Gastroesophageal sphincter (tissue), 4 donors: ENCODE measurements around the gene FAM163A. TPM values are rescaled to one million over a fixed set of nuclear protein-coding genes. Genes with fewer than 3 reads are reported as not detected.

Source experiments
- ATAC-seq: fragments of 150-250 bp; one replicate; pipeline ENCODE4 v1.9.1; 2016; ENCODE audit warnings: mild to moderate bottlenecking, moderate library complexity
- H3K27ac ChIP-seq, 4 donors: fragments of 200-600 bp; sonication (generic) in 3 of 4; 1 replicate in 3 of 4; 2 replicates in 1 of 4; pipeline ENCODE4 v1.5.1; 2016 to 2019
- H3K27me3 ChIP-seq: fragments of 200-600 bp; sonication (generic); one replicate; pipeline ENCODE4 v1.5.1; 2019
- H3K36me3 ChIP-seq, 2 donors: fragments of 200-600 bp; sonication (generic); one replicate each; pipeline ENCODE4 v1.5.1; 2019; ENCODE audit warnings: control low read depth in 1 of 2
- H3K4me1 ChIP-seq, 3 donors: fragments of 200-600 bp; sonication (generic); 1 replicate in 2 of 3; 2 replicates in 1 of 3; pipeline ENCODE4 v1.5.1; 2016 to 2019; ENCODE audit warnings: control low read depth in 2 of 3
- H3K4me3 ChIP-seq, 2 donors: fragments of 200-600 bp; sonication (generic); one replicate each; pipeline ENCODE4 v1.5.1; 2019; ENCODE audit warnings: mild to moderate bottlenecking in 1 of 2, moderate library complexity in 1 of 2
- H3K9me3 ChIP-seq, 3 donors: fragments of 200-600 bp; sonication (generic); one replicate each; pipeline ENCODE4 v1.5.1; 2017 to 2019; ENCODE audit warnings: control low read depth in 2 of 3
- EP300 ChIP-seq: sonication (generic); formaldehyde crosslinking; IDR thresholded peaks from one replicate; pipeline ENCODE4 v1.6.1; 2017; ENCODE audit warnings: antibody characterized with exemption, mild to moderate bottlenecking
- POLR2A ChIP-seq, 2 donors: fragments of 450-650 bp; IDR thresholded peaks; one replicate each; pipeline ENCODE4 v1.6.1; 2017; ENCODE audit warnings: antibody characterized with exemption in 2 of 2, mild to moderate bottlenecking in 2 of 2, moderate library complexity in 1 of 2
- POLR2AphosphoS5 ChIP-seq: sonication (generic); formaldehyde crosslinking; IDR thresholded peaks from one replicate; pipeline ENCODE4 v1.6.1; 2017; ENCODE audit warnings: antibody characterized with exemption
- WGBS, 2 donors: methylation state at CpG; one replicate each; pipeline ENCODE4 v1.1.5; 2018; ENCODE audit warnings: low coverage in 1 of 2; 5-methylcytosine and 5-hydroxymethylcytosine counted together
- total RNA-seq, 4 donors: library from RNA; depleted of rRNA; stranded (reverse); fragments of >200 nt; gene quantifications; one replicate each; pipeline ENCODE4 v1.1.0, GENCODE V29; 2016
- TF ChIP-seq, protein P1 (sequence below), 4 experiments: fragments of 200-600 bp in 2 of 4; fragments of 450-650 bp in 2 of 4; sonication (generic) in 1 of 4; IDR thresholded peaks; one replicate each; pipeline ENCODE4 v1.5.1; 2017 to 2019; ENCODE audit warnings: antibody characterized with exemption in 4 of 4, mild to moderate bottlenecking in 2 of 4, moderate library complexity in 2 of 4

The FAM163A gene
- total RNA-seq, 4 donors from 2014 or later = 0.19 to 0.67 TPM; not detected in 2

DNA sequence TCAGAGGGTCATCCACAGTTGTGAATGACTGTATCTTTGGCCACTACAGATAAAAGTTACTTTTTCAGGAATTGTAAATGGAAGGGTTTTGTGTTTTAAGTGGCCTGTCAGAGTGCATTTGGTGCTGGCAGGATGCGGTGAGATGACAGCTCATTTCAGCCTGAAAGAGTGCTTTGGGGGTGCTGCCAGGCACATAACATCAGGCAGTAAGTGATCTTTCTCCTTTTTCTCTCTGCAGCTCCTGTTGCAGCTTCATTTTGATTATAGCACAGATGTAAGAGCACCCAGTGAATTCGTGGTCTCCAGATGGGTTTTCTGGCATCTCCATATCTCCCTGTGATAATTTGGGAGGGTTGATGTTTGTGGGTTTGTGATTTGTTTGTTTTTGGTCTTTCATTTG is 14.8 kb upstream of the FAM163A start:
- no peaks in the 10 kb centered on the region for H3K9me3 ChIP-seq
- 32 to 46% methylated on average over 2 of the region's 2 CpGs for WGBS, 2 donors
- no peaks in the 10 kb centered on the region for H3K4me1 ChIP-seq
- peaks cover 7% of the 10 kb centered on the region for H3K27me3 ChIP-seq
- H3K36me3 ChIP-seq = no peaks in the 10 kb centered on the region
- no peak for ATAC-seq
- TF ChIP-seq POLR2AphosphoS5 (no peak), EP300 (no peak), POLR2A (IDR thresholded peaks at IDR 0.05) (no peak)
- TF ChIP-seq, protein P1, sequence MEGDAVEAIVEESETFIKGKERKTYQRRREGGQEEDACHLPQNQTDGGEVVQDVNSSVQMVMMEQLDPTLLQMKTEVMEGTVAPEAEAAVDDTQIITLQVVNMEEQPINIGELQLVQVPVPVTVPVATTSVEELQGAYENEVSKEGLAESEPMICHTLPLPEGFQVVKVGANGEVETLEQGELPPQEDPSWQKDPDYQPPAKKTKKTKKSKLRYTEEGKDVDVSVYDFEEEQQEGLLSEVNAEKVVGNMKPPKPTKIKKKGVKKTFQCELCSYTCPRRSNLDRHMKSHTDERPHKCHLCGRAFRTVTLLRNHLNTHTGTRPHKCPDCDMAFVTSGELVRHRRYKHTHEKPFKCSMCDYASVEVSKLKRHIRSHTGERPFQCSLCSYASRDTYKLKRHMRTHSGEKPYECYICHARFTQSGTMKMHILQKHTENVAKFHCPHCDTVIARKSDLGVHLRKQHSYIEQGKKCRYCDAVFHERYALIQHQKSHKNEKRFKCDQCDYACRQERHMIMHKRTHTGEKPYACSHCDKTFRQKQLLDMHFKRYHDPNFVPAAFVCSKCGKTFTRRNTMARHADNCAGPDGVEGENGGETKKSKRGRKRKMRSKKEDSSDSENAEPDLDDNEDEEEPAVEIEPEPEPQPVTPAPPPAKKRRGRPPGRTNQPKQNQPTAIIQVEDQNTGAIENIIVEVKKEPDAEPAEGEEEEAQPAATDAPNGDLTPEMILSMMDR (IDR thresholded peaks at IDR 0.05) = no peak
- no peak overlapping the region for H3K27ac ChIP-seq
- no peak overlapping the region for H3K4me3 ChIP-seq

DNA sequence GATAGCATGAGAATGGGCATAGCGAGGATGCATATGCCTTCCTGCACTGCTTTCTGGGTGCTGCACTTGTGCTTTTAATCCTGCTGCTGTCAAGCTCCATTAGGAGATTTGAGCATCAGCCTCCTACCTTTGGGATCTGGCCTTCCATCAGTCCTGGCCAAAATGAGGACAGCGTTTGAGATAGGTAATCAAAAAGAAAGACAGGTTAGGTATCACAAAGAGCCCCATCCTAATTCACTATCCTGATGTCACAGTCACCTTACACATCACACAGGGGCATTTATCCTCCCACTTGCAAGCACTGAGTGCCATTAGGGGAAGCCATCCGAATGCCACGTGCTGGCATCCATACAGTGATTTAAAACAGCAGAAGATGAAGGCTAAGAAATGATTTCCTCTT is 13.2 kb upstream of the FAM163A start:
- no peak for ATAC-seq
- H3K36me3 ChIP-seq = no peaks in the 10 kb centered on the region
- TF ChIP-seq EP300 = no peak
- no peak for TF ChIP-seq POLR2A (IDR thresholded peaks at IDR 0.05)
- TF ChIP-seq, protein P1 (IDR thresholded peaks at IDR 0.05) = no peak
- TF ChIP-seq POLR2AphosphoS5 = no peak
- 76 to 100% methylated on average over 2 to 3 of the region's 4 CpGs for WGBS, 2 donors
- no peak overlapping the region for H3K4me3 ChIP-seq
- H3K9me3 ChIP-seq = no peaks in the 10 kb centered on the region
- no peak overlapping the region for H3K27ac ChIP-seq
- no peaks in the 10 kb centered on the region for H3K4me1 ChIP-seq
- peaks cover 7% of the 10 kb centered on the region for H3K27me3 ChIP-seq

DNA sequence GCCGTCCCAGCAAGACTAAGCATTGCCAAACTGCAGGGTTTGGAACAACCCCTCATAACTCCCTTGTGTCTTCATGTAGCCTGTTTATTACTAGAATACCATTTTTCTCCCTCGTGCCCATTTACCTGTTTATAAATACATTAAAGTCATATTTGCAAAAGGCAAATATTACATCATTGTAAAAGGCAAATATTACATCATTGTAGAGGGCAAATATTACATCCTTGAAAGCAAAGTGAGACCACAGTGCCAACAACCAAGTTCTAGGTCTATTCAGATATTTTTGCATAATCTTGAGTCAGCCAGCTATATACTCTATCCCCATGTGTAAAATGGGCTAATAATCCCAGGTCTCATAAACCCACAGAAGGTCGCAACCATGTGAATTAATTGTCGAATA is 11.4 kb upstream of the FAM163A start:
- Histone ChIP-seq H3K36me3 (no peaks in the 10 kb centered on the region), H3K9me3 (no peaks in the 10 kb centered on the region), H3K4me1 (no peaks in the 10 kb centered on the region), H3K27ac (no peak overlapping the region), H3K27me3 (peaks cover 7% of the 10 kb centered on the region), H3K4me3 (no peak overlapping the region)
- WGBS, 2 donors = 80% methylated on average over 4 of the region's 4 CpGs
- no peak for ATAC-seq
- no peak for TF ChIP-seq EP300
- TF ChIP-seq, protein P1 (IDR thresholded peaks at IDR 0.05) = no peak

DNA sequence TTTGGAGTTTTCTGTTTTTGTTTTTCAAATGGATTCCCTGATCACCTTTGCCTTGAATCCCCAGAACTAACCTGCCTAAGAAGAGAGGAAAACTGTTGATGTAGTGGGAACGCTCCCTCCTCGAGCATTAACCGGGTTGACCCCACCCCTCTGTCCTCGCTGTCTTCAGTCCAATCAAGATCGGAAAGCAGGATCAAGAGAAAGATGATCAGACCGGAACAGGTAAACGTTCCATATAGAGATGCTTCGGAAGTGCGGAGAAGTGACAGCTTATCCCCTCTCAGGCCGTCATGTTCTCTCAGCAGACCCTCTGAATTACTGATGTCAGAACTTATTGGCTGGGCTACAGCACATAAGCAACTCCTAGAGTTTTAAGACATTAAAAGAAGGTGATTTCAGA is 800 bp upstream of the FAM163A start:
- peaks cover 83% of the 10 kb centered on the region for H3K27me3 ChIP-seq
- H3K36me3 ChIP-seq = no peaks in the 10 kb centered on the region
- peaks cover 0 to 23% (median 15%) of the 10 kb centered on the region in 3 donors for H3K4me1 ChIP-seq
- WGBS, 2 donors = 19 to 33% methylated on average over 5 of the region's 10 CpGs
- H3K27ac ChIP-seq = no peak overlapping the region
- H3K4me3 ChIP-seq = no peak overlapping the region
- H3K9me3 ChIP-seq = peaks cover 0 to 20% (median 0%) of the 10 kb centered on the region in 3 donors
- ATAC-seq = no peak
- TF ChIP-seq EP300 (no peak), POLR2AphosphoS5 (no peak), POLR2A (IDR thresholded peaks at IDR 0.05) (no peak)
- TF ChIP-seq, protein P1 (IDR thresholded peaks at IDR 0.05) = no peak

DNA sequence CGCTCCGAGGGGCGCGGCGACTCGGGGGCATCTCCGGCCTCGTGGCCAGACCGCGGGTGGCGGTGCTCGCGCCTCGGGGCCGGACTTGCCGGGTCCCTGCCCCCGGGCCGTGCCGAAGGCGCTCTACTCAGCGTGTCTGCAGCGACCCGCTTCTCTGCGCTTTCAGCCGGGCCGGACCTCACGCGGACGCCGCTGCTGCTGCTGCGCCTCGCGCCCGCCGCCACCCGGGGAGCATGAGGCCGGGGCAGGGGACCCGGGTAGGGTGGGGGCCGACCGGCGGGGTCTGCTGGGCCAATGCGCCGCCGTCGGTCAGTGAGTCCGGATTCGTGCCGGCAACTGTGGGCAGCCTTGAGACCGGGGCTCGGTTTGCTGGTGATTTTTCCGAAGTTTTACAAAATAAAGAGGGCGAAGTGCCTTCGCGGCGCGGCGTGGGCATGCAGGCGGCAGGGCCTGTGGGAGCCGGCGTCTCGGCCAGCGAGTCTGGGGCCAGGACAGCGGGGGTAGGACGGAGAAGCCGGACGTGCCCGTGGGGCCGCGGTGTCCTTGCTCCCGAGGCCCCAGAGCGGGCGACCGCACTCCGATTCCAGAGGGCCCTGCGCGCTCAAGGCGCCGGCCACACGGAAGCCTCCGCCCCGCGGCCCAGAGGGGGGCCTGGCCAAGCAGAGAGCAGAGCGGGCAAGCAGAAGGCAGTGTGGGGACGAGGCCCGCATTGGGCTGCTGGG is 749 bp downstream of the FAM163A start:
- TF ChIP-seq POLR2AphosphoS5 (no peak), POLR2A (IDR thresholded peaks at IDR 0.05) (no peak), EP300 (no peak)
- TF ChIP-seq, protein P1 (IDR thresholded peaks at IDR 0.05) = no peak
- Histone ChIP-seq H3K27me3 (peaks cover 82% of the 10 kb centered on the region), H3K4me1 (peaks cover 0 to 23% (median 15%) of the 10 kb centered on the region in 3 donors), H3K9me3 (peaks cover 0 to 20% (median 0%) of the 10 kb centered on the region in 3 donors), H3K27ac (no peak overlapping the region), H3K4me3 (peak overlapping the region in 1 of 2 donors; percentile 45), H3K36me3 (no peaks in the 10 kb centered on the region)
- ATAC-seq = no peak
- 10% methylated on average over 2 of the region's 85 CpGs; no CpG with 5 or more reads in 1 of the 2 donors for WGBS, 2 donors
